HG02642 (cell line): ENCODE results near the gene DRD4.

Source experiments
- ATAC-seq: cut with Tn5 transposase; IDR thresholded peaks from one replicate; pipeline ENCODE4 v1.9.1; 2021; ENCODE audit warnings: mild to moderate bottlenecking; ENCODE audit not compliant: unreplicated experiment, poor library complexity

DRD4 gene

DNA sequence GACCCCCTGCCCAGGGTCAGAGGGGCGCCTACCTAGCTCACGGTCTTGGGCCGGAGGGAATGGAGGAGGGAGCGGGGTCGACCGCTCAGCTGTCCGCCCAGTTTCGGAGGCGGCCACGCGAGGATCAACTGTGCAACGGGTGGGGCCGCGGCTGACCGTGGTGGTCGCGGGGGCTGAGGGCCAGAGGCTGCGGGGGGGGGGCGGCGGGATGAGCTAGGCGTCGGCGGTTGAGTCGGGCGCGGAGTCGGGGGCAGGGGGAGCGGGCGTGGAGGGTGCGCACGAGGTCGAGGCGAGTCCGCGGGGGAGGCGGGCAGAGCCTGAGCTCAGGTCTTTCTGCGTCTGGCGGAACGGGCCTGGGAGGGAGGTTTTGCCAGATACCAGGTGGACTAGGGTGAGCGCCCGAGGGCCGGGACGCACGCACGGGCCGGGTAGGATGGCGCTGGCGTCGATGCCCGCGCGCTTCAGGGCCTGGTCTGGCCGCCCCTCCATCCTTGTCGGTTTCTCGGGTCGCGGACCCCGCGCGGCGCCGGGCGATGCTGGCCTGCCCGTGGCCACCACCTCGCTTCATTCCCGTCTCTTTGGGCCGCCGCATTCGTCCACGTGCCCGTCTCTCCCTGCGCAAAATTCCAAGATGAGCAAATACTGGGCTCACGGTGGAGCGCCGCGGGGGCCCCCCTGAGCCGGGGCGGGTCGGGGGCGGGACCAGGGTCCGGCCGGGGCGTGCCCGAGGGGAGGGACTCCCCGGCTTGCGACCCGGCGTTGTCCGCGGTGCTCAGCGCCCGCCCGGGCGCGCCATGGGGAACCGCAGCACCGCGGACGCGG is at the start of gene DRD4:
DRD4 (plus strand) TSS at position 759 of the 822 bp plus-strand sequence; CDS start at position 795, 36 bp downstream.
- no peak for ATAC-seq

DNA sequence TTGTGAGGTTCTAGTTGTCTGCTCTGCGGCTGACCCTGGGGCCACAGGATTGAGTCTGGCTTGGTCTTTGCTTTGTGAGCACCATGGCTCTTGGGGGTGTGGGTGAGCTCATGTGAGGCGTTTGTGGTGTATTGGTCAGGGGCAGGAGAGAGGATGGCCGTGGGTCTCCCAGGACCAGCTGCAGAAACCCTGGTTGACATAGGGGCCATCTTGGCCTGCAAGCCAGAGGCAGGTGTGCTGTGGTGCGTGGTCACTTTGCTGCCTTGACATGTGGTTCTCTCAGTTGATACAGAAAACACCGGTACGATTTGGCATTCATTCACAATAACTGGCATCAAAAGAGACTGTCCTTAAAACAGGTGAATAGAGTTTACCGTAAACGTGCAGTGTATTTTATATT is 49.5 kb upstream of the DRD4 start:
- no peak for ATAC-seq

DNA sequence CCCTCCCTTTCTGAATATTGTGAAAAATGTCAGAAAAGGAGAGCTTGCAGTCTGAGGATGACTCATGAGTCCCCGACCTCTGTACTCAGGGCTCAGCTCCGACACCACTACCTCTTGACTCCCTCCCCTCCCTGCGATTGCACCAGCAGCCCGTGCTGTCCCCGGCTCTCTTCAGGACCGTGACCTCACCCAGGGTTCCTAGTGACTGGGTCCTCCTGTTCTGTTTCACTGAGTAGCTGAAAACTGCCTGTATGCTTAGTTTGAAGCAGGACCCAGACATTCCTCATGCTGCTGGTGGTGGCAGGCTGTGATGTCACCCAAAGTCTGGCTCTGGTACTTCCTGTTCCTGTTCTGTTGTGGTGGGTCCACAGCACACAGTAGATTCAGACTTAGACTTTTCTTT is 49.1 kb upstream of the DRD4 start:
- ATAC-seq, result no peak

DNA sequence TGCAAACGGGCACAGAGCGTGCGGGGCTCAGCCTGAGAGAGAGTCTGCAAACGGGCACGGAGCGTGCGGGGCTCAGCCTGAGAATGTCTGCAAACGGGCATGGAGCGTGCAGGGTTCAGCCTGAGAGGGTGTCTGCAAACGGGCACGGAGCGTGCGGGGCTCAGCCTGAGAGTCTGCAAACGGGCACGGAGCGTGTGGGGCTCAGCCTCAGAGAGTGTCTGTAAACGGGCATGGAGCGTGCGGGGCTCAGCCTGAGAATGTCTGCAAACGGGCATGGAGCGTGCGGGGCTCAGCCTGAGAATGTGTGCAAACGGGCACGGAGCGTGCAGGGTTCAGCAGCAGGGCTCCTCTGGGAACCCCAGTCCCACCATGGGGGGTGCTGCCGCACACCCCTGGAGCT is 47.3 kb upstream of the DRD4 start:
- ATAC-seq, result no peak

DNA sequence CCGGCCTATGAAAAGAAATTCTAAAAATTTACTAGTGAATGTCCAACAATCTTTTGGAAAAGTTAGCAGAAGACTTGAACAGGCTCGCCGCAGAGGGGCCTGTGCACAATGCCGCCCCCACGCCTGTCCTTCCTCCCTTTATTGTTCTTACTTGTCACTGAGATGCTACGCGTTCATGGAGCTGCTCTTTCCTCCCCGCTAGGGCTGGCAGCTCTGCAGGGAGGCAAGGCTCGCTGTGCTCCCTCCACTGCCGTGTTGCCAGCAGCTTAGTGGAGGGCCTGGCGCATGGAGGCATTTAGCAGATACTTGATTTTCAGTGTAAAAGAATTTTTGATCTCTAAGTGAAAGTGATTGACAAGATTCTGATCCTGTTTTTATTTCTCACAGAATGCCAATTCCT is 46.1 kb upstream of the DRD4 start:
- no peak for ATAC-seq

DNA sequence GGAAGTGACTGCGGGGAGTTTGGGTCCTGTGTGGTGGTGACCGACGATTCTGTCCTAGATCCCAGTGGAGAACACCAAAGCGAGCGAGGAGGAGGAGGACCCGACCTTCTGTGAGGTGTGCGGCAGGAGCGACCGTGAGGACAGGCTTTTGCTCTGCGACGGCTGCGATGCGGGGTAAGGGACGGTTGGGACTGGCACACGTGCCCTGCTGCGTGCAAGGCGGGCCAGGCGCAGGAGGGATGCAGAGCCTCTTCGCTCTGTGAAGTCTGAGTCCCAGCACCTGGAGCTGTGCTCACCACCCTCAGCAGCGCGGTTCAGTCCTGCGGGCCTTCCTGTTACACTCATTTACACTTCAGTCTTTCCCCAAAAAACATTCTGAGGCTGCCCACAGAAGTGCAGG is 44.6 kb upstream of the DRD4 start:
- no peak for ATAC-seq

DNA sequence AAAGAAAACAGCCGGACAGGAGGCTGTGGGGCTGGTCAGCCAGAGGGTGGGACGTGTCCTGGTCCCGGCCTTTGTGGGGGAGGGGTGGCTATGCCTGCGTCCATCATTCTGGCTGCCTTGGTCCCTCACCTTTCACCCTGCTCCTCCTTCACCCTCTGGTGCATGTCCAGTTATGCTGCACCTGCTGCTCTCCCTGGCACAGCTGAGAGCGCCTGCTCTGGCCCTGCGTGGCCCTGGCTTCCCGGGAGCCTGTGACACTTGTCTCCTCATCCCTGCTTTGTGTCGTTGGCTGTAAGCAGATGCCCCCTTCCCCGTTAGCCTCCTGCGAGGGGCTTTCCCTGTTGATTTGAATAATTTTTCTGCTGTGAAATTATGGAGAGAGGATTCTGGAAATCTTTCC is 44.2 kb upstream of the DRD4 start:
- no peak for ATAC-seq

DNA sequence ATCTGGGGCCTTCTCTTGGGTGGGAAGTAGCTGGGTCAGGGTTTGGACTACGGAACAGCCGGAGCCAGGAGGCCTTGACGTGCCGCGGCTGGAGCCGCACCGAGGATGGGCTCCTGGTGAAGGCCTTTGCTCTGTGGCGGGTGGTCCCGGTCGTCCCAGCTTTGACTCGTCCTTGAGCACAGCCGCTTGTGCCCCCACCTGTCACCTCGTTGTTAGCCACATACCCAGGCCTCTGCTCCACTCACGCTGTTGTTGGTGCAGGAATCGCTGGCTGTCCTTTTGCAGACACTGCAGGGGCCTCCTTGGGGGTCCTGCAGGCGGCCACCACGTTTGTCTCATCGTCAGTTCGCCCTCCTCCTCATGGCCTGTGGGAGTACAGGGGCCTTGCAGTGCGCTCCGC is 43.7 kb upstream of the DRD4 start:
- ATAC-seq, result no peak

DNA sequence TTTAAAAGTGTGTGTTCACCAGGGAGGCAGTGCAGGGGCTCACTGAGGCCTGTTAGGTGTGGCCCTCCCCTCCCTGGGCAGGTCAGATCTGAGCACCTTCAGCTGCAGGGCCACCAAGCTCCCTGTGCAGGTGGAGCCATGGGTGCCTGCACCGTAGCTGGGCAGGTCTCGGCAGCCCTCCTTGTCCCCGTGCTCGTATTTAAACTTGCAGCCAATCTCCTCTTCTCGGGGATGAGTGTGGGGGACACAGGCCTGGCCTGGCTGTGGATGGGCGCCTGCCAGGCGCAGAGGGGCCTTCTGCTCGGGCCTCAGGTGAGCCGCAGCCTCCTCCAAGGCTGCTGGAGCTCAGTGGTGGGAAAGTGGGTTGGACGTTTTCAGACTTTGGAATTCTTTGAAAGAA is 41.7 kb upstream of the DRD4 start:
- ATAC-seq, result no peak

DNA sequence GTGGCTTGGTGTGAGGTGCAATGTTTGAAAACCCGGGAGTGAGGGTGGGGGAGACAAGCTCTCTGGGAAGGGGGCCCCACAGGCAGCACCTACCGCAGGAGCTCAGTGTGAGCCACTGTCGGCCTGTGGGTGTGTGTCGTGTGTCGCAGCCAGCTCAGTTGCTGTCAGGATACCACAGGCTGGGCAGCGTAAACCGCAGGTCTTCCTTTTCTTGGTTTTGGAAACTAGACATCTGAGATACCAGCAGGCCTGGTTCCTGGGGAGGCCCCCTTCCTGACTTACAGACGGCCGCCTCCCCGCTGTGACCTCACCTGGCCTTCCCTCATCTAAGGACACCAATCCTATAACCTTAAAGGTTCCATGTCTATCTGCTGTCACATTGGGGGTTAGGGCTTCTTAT is 40.7 kb upstream of the DRD4 start:
- ATAC-seq, result no peak

DNA sequence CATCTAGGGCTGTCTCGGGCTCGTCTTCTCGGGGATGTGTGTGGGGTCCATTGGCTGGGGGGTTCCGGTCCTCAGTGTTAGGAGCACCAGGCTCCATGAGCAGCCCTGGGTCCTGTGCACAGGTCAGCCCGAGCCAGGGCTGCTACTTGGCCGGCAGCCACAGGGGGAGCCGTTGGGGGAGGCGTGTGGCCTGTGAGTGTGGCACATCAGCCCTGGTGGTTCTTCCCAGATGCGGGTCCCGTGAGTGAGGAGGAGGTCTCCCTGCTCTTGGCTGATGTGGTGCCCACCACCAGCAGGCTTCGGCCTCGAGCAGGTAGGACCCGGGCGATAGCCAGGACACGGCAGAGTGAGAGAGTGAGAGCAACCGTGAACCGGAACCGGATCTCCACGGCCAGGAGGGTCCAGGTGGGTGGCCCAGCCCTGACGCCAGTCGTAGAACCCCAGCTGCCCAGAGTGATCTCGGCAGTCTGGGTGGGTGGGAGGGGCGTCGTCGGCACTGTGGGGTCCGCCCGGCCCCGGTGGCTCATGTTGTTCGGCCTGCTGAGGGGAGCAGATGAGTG is 39.8 kb upstream of the DRD4 start:
- no peak for ATAC-seq

DNA sequence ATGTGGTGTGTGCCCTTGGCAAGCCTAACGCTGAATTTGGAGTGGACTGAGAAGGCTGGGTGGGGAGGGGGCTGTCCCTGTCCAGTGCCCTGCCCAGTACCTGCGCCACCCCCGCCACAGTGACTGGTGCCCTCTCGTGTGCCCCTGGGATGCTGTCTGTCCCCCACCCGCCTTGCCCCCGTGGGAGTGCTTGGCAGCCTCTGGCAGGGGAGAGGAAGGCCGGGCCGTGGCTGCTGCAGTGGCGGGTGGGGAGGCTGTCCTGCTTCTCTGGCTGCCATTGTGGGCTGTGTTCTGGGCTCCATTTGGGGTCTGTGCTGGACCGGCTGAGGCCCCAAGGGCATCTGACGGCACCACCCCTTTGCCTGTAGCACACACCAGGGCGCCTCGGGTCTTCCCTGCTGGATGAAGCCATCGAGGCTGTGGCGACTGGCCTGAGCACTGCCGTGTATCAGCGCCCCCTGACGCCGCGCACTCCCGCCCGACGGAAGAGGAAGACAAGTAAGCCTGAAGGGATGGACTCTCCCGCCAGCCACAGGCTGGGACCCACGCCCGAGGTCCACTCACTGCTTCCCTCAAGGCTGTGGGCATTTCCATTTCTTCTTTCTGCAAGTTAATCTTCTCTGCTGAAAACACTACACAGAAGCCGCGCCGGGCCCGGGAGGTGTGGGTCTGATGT is 38.9 kb upstream of the DRD4 start:
- ATAC-seq, result no peak

DNA sequence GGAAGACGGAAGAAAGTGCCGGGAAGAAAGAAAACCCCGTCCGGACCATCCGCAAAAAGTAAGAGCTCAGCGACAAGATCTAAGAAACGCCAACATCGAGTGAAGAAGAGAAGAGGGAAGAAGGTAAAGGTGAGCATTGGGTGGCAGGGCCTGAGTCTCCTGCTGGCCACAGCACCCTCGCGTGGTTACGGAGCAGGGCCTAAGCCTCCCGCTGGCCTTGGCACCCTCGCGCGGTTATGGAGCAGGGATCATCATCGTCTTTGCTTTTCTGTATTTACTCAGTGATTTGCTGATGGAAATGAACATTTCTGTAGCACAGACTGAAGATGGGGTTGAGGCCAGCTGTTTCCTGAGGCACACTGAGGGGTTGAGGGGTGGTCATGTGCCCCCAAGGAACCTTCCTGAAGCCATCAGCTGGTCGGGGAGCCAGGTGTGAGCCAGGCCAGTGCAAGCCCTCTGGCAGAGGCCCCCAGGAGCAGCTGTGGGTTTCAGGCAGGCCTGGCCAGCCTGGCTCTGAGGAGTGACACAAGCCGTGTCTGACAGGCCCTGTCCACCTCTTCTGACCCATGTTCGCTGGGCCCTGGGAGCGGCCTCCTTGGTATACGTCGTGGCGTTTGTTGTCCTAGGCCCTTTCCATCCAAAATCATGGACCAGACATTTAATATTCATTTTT is 35.4 kb upstream of the DRD4 start:
- ATAC-seq, result no peak

DNA sequence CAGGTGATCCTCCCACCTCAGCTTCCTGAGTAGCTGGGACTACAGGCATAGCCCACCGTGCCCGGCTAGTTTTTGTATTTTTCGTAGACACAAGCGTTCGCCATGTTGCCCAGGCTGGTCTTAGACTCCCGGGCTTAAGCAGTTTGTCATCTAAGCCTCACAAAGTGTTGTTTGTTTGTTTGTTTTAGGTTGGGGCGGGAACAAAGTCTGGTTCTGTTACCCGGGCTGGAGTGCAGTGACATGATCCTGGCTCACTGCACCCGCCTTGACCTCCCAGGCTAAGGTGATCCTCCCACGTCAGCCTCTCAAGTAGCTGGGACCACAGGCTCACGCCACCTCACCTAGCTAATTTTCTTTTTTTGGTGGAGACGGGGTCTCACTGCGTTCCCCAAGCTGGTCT is 33.9 kb upstream of the DRD4 start:
- no peak for ATAC-seq

DNA sequence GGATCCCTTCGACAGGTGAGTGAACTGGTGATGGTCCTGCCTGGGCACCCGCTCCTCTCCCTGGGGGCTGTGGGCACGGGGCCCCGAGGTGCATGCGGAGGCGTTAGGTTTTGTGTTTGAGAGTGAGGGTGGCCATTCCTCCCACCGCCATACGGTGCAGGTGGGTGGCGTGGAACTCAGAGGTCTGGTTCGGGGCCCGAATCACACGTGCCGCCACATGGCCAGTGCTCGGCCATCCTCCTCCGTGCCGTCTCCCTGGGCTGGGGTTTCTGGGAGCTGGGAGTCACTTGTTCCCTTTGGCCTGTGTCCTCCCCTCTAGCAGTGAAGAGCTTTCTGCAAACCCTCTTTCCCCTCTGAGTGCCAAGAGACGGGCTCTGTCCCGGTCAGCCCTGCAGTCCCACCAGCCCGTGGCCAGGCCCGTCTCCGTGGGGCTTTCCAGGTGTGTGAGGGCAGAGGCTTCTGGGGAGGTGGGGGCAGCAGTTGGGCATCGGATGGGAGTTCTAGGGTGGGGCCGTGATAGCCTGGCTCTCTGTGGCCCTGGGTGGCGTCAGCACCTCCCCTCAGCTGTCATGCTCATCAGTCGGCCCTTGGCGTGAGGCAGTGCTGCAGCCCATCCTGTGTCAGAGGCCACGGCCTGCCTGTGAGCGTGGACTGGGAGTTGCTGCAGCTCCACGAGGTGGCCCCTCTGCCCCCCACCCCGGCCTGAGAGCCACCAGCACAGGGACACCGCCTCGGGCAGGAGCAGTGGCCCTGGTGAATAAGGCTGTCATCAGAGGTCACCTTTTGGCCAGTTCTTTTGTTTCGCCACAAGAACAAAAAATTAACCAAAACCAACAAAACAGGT is 31.6 kb upstream of the DRD4 start:
- ATAC-seq, result no peak

DNA sequence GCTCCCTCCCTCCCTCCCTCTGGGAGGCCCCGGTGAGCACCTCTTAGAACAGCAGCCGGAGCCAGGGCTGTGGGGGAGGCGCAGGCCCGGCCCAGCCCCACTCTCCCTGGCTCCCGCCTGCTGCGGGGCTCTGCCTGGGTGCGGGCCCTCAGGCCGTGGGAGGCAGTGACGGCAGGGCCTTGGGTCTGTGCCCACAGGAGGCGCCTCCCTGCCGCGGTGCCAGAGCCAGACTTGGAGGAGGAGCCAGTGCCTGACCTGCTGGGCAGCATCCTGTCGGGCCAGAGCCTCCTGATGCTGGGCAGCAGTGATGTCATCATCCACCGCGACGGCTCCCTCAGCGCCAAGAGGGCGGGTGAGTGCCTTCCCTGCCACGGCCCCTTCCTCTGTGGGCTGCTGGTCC is 30.8 kb upstream of the DRD4 start:
- ATAC-seq, result no peak

DNA sequence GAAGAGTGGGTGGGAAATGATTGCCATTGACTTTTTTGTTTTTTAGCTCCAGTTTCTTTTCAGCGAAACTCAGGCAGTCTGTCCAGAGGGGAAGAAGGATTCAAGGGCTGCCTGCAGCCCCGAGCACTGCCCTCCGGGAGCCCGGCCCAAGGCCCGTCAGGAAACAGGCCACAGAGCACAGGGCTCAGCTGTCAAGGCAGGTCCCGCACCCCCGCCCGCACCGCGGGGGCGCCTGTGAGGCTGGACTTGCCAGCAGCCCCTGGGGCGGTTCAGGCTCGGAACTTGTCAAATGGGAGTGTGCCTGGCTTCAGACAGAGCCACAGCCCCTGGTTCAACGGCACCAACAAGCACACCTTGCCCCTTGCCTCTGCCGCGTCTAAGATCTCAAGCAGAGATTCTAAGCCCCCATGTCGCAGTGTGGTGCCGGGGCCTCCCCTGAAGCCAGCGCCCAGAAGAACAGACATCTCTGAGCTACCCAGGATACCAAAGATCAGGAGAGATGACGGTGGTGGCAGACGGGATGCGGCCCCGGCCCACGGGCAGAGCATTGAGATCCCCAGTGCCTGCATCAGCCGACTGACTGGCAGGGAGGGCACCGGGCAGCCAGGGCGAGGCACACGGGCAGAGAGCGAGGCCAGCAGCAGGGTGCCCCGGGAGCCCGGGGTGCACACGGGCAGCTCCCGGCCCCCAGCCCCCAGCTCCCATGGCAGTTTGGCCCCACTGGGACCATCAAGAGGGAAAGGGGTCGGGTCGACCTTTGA is 29.9 kb upstream of the DRD4 start:
- ATAC-seq, result no peak

DNA sequence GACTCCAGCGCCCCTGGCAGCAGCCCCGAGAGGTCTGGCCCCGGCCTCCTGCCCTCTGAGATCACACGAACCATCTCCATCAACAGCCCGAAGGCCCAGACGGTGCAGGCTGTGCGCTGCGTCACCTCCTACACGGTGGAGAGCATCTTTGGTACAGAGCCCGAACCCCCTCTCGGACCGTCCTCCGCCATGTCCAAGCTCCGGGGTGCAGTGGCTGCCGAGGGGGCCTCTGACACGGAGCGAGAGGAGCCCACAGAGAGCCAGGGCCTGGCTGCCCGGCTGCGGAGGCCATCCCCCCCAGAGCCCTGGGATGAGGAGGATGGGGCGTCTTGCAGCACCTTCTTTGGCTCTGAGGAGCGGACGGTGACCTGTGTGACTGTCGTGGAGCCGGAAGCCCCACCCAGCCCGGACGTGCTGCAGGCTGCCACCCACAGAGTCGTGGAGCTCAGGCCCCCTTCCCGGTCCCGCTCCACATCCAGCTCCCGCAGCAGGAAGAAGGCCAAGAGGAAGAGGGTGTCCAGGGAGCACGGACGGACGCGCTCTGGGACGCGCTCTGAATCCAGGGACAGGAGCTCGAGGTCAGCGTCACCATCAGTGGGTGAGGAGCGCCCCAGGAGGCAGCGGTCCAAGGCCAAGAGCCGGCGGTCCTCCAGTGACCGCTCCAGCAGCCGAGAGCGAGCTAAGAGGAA is 29.0 kb upstream of the DRD4 start:
- ATAC-seq, result no peak

DNA sequence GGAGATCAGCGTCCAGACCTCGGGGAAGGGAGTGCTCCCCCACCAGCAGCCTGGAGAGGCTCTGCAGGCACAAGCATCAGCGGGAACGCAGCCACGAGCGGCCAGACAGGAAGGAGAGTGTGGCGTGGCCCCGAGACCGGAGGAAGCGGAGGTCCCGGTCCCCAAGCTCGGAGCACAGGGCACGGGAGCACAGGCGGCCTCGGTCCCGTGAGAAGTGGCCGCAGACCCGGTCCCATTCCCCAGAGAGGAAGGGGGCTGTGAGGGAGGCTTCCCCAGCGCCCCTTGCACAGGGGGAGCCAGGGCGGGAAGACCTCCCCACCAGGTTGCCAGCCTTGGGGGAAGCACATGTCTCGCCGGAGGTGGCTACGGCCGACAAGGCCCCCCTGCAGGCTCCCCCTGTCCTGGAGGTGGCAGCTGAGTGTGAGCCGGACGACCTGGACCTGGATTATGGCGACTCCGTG is 28.2 kb upstream of the DRD4 start:
- ATAC-seq, result no peak
